ENCODE data around the gene PRCP.
"Not testable (repeated sequence)": the region's sequence is repeated elsewhere in the genome, so short reads cannot be mapped to it uniquely, and the experiment has no call there.

DNA sequence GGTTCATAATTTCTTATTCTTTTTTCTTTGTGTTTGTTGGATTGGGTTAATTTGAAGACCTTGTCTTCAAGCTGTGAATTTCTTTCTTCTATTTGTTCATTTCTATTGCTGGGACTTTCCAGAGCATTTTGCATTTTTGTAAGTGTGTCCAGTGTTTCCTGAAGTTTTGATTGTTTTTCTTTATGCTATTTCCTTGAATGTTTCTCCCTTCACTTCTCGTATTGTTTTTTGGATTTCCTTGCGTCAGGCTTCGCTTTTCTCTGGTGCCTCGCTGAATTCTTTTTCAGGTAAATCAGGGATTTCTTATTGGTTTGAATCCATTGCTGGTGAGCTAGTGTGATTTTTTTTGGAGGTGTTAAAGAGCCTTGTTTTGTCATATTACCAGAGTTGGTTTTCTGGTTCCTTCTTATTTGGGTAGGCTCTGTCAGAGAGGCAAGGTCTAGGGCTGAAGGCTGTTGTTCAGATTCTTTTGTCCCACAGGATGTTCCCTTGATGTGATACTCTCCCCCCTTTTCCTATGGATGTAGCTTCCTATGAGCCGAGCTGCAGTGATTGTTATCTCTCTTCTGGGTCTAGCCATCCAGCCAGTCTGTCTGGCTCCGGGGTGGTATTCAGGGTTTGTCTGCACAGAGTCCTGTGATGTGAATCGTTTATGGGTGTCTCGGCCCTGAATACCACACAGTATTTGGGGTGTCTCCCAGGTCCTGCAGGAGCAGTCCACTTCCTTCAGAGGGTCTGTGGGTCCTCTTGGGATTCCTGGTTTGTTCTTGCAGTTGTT is 22.4 kb upstream of the PRCP start:
- TF ChIP-seq POLR2A, CTCF (IDR thresholded peaks at IDR 0.05): not testable (repeated sequence)

Data from Peyer's patch (tissue), 4 donors.